HepG2 (cell line): ENCODE measurements around the gene PLSCR3. TPM values are rescaled to one million over a fixed set of nuclear protein-coding genes. Genes with fewer than 3 reads are reported as not detected.

Source experiments
- CENPBD1 ChIP-seq: sonication (generic); formaldehyde crosslinking; IDR thresholded peaks from 2 replicates; pipeline ENCODE4 v1.8.0; 2022; ENCODE audit warnings: missing genetic modification reagents, low read depth, mild to moderate bottlenecking, borderline replicate concordance
- FOXA3 ChIP-seq: IDR thresholded peaks from 2 replicates; pipeline ENCODE4 v1.6.1; 2016; ENCODE audit warnings: missing genetic modification reagents, missing compliant biosample characterization
- FOXP1 ChIP-seq, 2 experiments: fragments of 450-650 bp in 1 of 2; IDR thresholded peaks; 2 replicates each; pipeline ENCODE4 v1.6.1; 2017 to 2018; ENCODE audit warnings: antibody characterized with exemption in 1 of 2
- HES4 ChIP-seq: sonication (generic); formaldehyde crosslinking; IDR thresholded peaks from 2 replicates; pipeline ENCODE4 v1.9.0; 2021; ENCODE audit warnings: mild to moderate bottlenecking, missing genetic modification reagents, borderline replicate concordance
- KAT8 ChIP-seq: IDR thresholded peaks from 2 replicates; pipeline ENCODE4 v1.6.1; 2016; ENCODE audit warnings: missing genetic modification reagents, missing compliant biosample characterization
- PCBP2 ChIP-seq: fragments of 200-400 bp; formaldehyde crosslinking; optimal IDR thresholded peaks from 2 replicates; pipeline ENCODE3; 2018; ENCODE audit warnings: low read length, low read depth; ENCODE audit not compliant: poor library complexity, severe bottlenecking
- PLRG1 ChIP-seq: fragments of 450-650 bp; conservative IDR thresholded peaks from 2 replicates; pipeline ENCODE4 v1.6.1; 2016
- SP140L ChIP-seq: sonication (generic); formaldehyde crosslinking; IDR thresholded peaks from 2 replicates; pipeline ENCODE4 v1.4.0; 2020; ENCODE audit warnings: missing genetic modification reagents, borderline replicate concordance
- STAG1 ChIP-seq: sonication (generic); formaldehyde crosslinking; IDR thresholded peaks from 2 replicates; pipeline ENCODE4 v1.4.0; 2020; ENCODE audit warnings: missing genetic modification reagents
- TP53 ChIP-seq: sonication (generic); formaldehyde crosslinking; conservative IDR thresholded peaks from 2 replicates; pipeline ENCODE4 v1.4.0; 2020; ENCODE audit warnings: missing genetic modification reagents
- U2AF1 ChIP-seq: fragments of 200-400 bp; formaldehyde crosslinking; optimal IDR thresholded peaks from 2 replicates; pipeline ENCODE3; 2017; ENCODE audit warnings: mild to moderate bottlenecking, low read depth, low read length
- ZBTB20 ChIP-seq: sonication (generic); formaldehyde crosslinking; IDR thresholded peaks from 2 replicates; pipeline ENCODE4 v1.8.1; 2023; ENCODE audit warnings: missing genetic modification reagents, low read depth, mild to moderate bottlenecking, borderline replicate concordance
- ZFP36 ChIP-seq: fragments of 150-350 bp; IDR thresholded peaks from 2 replicates; pipeline ENCODE4 v1.6.1; 2018; ENCODE audit warnings: borderline replicate concordance, low read length, low read depth; ENCODE audit not compliant: partially characterized antibody
- ZKSCAN5 ChIP-seq: sonication (generic); formaldehyde crosslinking; IDR thresholded peaks from 2 replicates; pipeline ENCODE4 v1.5.1; 2020; ENCODE audit warnings: mild to moderate bottlenecking, missing genetic modification reagents
- ZNF44 ChIP-seq: sonication (generic); formaldehyde crosslinking; IDR thresholded peaks from 2 replicates; pipeline ENCODE4 v1.5.1; 2020; ENCODE audit warnings: mild to moderate bottlenecking, missing genetic modification reagents
- ZNF644 ChIP-seq: IDR thresholded peaks from 2 replicates; pipeline ENCODE4 v1.6.1; 2016; ENCODE audit warnings: low read depth
- ZSCAN9 ChIP-seq: IDR thresholded peaks from 2 replicates; pipeline ENCODE4 v1.6.1; 2016; ENCODE audit warnings: borderline replicate concordance
- polyA plus RNA-seq, 8 experiments: library from polyadenylated mRNA; depleted of rRNA in 3 of 8; stranded (reverse) in 7 of 8; unstranded in 1 of 8; fragments of >200 nt; fragmentation: Illumina TruSeq in 4 of 8; extraction: Trizol in 4 of 8; gene quantifications; 2 replicates each; pipeline versions ENCODE4 v1.2.1 to v1.2.3, GENCODE V29; 2011 to 2016; ENCODE audit warnings: low read depth in 4 of 8, missing spikeins in 1 of 8, mixed read lengths in 1 of 8; ENCODE audit not compliant: insufficient read depth in 1 of 8
- total RNA-seq, 5 experiments: library from RNA; depleted of rRNA; stranded (reverse); fragments of >200 nt; fragmentation: Illumina TruSeq; extraction: Trizol; gene quantifications; 2 replicates each; pipeline ENCODE4 v1.2.3, GENCODE V29; 2016; ENCODE audit warnings: low read depth in 1 of 5
- TF ChIP-seq, protein P1 (sequence below): sonication (generic); formaldehyde crosslinking; IDR thresholded peaks from 2 replicates; pipeline ENCODE4 v1.4.0; 2020; ENCODE audit warnings: mild to moderate bottlenecking, missing genetic modification reagents, borderline replicate concordance
- TF ChIP-seq, protein P2 (sequence below): sonication (generic); formaldehyde crosslinking; IDR thresholded peaks from 2 replicates; pipeline ENCODE4 v1.4.0; 2020; ENCODE audit warnings: missing genetic modification reagents, borderline replicate concordance
- TF ChIP-seq, protein P3 (sequence below): sonication (generic); formaldehyde crosslinking; IDR thresholded peaks from 2 replicates; pipeline ENCODE4 v1.4.0; 2020; ENCODE audit warnings: mild to moderate bottlenecking, missing genetic modification reagents
- TF ChIP-seq, protein P4 (sequence below): sonication (generic); formaldehyde crosslinking; IDR thresholded peaks from 2 replicates; pipeline ENCODE4 v1.5.0; 2020; ENCODE audit warnings: missing genetic modification reagents

Gene PLSCR3
- total and polyA plus RNA-seq, 2 of the 13 experiments (the other 11 are each of a cell fraction or from before 2014, with no cell fraction given): 5.6 to 6.2 TPM

DNA sequence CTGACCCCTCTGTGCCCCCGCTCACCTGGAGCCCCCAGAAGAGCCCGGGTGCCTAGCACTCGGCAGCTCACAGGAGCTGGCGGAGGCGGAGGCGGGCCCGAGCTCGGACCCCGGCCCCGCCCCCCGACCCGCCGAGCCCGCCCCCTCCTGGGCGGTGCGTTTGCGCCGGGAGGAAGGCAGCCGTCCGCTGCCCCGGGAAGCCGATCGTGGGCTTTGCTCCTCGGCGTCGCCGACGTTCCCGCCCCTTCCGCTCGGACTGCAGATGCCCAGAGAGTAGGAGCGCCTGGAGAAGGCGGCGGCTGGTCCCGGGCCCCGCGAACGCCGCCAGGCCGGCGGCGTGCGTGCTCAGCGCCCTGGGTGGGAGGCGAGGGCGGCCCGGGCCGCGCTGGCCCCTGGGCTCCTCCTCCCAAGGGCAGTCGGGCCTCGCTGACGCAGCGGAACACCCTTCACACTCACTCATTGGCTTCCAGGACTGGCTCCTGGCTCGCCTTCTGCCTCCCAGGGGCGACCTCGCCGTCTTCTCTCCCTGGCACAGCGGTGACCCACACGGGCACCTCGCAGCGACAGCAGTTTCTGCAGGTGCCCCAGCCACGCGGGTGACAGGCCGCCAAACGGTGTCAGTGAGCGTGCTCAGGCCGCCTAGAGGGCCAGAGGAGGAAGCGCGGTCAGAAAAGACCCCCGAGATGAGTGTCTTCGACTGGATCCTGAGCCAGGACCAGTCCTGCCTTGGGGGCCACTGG, at the start of gene PLSCR3 (continued):
- TF ChIP-seq, protein P1, sequence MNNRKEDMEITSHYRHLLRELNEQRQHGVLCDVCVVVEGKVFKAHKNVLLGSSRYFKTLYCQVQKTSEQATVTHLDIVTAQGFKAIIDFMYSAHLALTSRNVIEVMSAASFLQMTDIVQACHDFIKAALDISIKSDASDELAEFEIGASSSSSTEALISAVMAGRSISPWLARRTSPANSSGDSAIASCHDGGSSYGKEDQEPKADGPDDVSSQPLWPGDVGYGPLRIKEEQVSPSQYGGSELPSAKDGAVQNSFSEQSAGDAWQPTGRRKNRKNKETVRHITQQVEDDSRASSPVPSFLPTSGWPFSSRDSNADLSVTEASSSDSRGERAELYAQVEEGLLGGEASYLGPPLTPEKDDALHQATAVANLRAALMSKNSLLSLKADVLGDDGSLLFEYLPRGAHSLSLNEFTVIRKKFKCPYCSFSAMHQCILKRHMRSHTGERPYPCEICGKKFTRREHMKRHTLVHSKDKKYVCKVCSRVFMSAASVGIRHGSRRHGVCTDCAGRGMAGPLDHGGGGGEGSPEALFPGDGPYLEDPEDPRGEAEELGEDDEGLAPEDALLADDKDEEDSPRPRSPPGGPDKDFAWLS: no peak
- TF ChIP-seq PCBP2: no peak
- TF ChIP-seq, protein P2, sequence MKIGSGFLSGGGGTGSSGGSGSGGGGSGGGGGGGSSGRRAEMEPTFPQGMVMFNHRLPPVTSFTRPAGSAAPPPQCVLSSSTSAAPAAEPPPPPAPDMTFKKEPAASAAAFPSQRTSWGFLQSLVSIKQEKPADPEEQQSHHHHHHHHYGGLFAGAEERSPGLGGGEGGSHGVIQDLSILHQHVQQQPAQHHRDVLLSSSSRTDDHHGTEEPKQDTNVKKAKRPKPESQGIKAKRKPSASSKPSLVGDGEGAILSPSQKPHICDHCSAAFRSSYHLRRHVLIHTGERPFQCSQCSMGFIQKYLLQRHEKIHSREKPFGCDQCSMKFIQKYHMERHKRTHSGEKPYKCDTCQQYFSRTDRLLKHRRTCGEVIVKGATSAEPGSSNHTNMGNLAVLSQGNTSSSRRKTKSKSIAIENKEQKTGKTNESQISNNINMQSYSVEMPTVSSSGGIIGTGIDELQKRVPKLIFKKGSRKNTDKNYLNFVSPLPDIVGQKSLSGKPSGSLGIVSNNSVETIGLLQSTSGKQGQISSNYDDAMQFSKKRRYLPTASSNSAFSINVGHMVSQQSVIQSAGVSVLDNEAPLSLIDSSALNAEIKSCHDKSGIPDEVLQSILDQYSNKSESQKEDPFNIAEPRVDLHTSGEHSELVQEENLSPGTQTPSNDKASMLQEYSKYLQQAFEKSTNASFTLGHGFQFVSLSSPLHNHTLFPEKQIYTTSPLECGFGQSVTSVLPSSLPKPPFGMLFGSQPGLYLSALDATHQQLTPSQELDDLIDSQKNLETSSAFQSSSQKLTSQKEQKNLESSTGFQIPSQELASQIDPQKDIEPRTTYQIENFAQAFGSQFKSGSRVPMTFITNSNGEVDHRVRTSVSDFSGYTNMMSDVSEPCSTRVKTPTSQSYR (CRISPR knock-in tag): no peak
- no peak for TF ChIP-seq U2AF1
- peak; percentile 21; the same call in 1 of the 2 replicates for TF ChIP-seq KAT8 (CRISPR knock-in tag)
- TF ChIP-seq PLRG1: no peak
- TF ChIP-seq ZFP36: no peak
- TF ChIP-seq FOXP1 (IDR thresholded peaks at IDR 0.05): no peak
- TF ChIP-seq FOXP1 (CRISPR knock-in tag; IDR thresholded peaks at IDR 0.05): no peak
- no peak for TF ChIP-seq SP140L (CRISPR knock-in tag)
- TF ChIP-seq ZBTB20: 0 out of 2 replicates have a peak, but pooled peaks have one; percentile 55
- no peak for TF ChIP-seq STAG1 (CRISPR knock-in tag)
- no peak for TF ChIP-seq ZKSCAN5
- no peak for TF ChIP-seq ZSCAN9
- TF ChIP-seq CENPBD1 (CRISPR knock-in tag): no peak
- TF ChIP-seq HES4 (CRISPR knock-in tag): 0 out of 2 replicates have a peak, but pooled peaks have one; percentile 65
- TF ChIP-seq, protein P3, sequence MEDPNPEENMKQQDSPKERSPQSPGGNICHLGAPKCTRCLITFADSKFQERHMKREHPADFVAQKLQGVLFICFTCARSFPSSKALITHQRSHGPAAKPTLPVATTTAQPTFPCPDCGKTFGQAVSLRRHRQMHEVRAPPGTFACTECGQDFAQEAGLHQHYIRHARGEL (CRISPR knock-in tag): no peak
- TF ChIP-seq TP53 (CRISPR knock-in tag): no peak
- TF ChIP-seq, protein P4, sequence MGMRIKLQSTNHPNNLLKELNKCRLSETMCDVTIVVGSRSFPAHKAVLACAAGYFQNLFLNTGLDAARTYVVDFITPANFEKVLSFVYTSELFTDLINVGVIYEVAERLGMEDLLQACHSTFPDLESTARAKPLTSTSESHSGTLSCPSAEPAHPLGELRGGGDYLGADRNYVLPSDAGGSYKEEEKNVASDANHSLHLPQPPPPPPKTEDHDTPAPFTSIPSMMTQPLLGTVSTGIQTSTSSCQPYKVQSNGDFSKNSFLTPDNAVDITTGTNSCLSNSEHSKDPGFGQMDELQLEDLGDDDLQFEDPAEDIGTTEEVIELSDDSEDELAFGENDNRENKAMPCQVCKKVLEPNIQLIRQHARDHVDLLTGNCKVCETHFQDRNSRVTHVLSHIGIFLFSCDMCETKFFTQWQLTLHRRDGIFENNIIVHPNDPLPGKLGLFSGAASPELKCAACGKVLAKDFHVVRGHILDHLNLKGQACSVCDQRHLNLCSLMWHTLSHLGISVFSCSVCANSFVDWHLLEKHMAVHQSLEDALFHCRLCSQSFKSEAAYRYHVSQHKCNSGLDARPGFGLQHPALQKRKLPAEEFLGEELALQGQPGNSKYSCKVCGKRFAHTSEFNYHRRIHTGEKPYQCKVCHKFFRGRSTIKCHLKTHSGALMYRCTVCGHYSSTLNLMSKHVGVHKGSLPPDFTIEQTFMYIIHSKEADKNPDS (CRISPR knock-in tag): no peak
- TF ChIP-seq ZNF644 (CRISPR knock-in tag): no peak
- no peak for TF ChIP-seq ZNF44 (CRISPR knock-in tag)
- no peak for TF ChIP-seq FOXA3 (CRISPR knock-in tag)
